Renal cortical epithelial cell (primary cell): ENCODE data around the gene SERHL2. TPM values are rescaled to one million over a fixed set of nuclear protein-coding genes. Genes with fewer than 3 reads are reported as not detected.
"Not testable (repeated sequence)": the region's sequence is repeated elsewhere in the genome, so short reads cannot be mapped to it uniquely, and the experiment has no call there.

Experiments
- DNase-seq: peaks from one replicate; pipeline ENCODE4 v3.0.0-alpha.2; 2011; ENCODE audit warnings: low read depth
- total RNA-seq: library from RNA; depleted of rRNA; stranded (reverse); fragments of >200 nt; gene quantifications from 2 replicates; pipeline ENCODE4 v1.2.3, GENCODE V29; 2014

The SERHL2 gene
- total RNA-seq, 1 donor from 2014 or later: 1.6 TPM

GRCh38 chr22:42607641-42608040 lies 53.9 kb downstream of the SERHL2 start:
- DNase-seq: not testable (repeated sequence)

- no peak for DNase-seq
These were observed 54.5 kb downstream of the SERHL2 start for GRCh38 chr22:42608136-42608822.

DNA sequence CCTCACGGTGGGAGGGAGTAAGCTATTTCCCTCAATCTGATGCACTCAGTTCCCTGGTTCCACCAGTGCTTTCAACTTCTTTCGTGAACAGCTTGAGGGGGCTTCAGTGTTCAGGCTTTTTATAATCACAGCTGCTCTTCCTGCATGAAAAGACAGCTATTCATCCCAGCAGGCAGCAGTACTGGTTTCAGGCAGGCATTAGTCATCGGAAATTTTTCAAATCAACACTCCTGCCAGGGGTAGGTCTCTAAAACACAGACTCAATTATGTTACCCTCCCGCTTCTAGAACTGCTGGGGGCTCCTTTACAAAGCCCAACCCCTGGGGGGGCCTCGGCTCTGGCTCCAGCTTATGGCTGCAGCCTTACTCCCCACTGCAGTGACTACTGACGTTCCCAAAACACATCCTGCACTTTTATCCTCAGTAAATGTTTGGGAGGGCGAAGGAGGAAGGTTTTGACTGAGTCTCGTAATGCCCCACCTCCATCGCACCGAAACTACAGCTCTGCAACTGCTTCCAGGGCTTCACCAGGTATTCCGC lies 55.1 kb downstream of the SERHL2 start:
- peak; percentile 76 for DNase-seq

GRCh38 chr22:42610186-42610585 lies 56.4 kb downstream of the SERHL2 start:
- no peak for DNase-seq

DNA sequence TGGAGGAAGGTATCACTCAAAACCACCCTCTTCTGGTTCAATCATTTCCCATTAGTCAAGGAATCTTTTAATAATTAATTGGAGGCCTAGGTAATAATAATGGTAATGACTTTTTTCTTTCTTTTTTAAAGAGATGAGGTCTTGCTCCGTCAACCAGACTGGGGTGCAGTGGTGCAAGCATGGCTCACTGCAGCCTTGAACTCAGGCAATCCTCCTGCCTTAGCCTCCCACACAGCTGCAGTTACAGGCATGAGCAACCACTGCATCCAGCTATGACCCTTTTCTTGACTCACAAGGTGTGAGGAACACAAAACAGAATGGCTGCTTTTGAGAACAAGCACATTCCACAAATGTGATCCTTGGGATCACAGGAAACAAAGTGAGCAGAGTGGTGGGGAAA lies 57.3 kb downstream of the SERHL2 start:
- DNase-seq: peak; percentile 90

DNA sequence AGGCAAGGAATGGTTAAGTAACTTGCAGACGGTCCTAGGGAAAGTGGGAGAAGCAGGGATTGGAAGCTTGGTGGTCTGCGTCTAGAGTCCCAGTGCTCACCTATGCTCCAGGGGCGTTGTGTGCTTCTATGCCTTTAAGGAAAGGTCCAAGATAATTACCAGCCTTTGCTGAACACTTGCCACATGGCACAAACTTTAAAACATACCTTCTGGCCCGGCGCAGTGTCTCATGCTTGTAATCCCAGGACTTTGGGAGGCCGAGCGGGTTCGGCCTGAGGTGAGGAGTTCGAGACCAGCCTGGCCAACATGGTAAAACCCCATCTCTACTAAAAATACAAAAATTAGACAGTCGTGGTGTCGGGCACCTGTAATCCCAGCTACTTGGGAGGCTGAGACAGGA lies 58.6 kb downstream of the SERHL2 start:
- no peak for DNase-seq

GRCh38 chr22:42613872-42614301 lies 60.1 kb downstream of the SERHL2 start:
- peak; percentile 27 for DNase-seq

GRCh38 chr22:42614312-42615091 lies 60.7 kb downstream of the SERHL2 start, which contains the start of gene POLDIP3:
POLDIP3 (minus strand) TSS chr22:42614883; CDS start chr22:42614857, 26 bp downstream.
- peak; percentile 93 for DNase-seq

DNA sequence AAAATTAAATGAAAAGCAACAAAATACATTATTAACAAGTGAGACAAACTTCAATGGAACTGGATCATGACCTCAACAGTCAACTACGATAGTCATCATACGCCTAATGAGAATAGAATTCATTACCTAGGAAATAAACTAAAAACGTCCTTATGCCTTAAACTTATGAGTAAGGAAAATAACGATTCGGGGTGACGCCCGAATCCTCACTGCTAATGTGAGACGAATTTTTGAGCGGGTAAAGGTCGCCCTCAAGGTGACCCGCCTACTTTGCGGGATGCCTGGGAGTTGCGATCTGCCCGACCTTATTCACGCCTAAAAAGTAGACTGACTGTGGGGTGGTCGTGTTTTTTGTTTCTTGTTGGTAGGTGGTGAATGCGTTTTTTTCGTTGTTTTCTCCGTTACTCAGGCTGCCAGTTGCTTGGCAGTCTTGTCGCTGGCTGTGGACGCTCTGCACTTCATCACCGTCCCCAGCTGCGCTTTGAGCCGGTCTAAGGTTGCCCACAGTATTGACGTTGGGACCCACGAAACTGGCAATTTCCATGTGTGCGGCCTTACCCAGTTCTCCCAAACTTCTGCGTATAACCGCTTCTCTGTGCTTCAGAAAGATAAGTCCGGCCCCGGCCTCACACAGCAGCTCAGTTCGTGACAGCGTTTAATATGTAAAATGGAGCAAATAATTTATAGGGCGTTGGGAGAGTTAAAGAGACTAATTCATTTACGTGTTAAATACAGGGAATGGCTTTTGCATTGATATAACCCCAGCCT lies 61.5 kb downstream of the SERHL2 start:
- peak; percentile 97 for DNase-seq

DNA sequence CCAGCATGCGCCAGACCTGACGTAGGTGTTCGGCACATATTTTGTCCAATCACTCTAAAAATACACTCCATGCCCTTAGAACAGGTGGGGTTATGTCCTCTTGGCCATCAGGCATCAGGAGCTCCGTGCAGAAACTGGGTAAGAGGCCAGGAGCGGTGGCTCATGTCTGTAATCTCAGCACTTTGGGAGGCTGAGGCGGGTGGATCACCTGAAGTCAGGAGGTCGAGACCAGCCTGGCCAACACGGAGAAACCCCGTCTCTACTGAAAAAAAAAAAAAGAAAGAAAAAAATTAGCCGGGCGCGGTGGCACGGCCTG lies 62.1 kb downstream of the SERHL2 start:
- not testable (repeated sequence) for DNase-seq

DNA sequence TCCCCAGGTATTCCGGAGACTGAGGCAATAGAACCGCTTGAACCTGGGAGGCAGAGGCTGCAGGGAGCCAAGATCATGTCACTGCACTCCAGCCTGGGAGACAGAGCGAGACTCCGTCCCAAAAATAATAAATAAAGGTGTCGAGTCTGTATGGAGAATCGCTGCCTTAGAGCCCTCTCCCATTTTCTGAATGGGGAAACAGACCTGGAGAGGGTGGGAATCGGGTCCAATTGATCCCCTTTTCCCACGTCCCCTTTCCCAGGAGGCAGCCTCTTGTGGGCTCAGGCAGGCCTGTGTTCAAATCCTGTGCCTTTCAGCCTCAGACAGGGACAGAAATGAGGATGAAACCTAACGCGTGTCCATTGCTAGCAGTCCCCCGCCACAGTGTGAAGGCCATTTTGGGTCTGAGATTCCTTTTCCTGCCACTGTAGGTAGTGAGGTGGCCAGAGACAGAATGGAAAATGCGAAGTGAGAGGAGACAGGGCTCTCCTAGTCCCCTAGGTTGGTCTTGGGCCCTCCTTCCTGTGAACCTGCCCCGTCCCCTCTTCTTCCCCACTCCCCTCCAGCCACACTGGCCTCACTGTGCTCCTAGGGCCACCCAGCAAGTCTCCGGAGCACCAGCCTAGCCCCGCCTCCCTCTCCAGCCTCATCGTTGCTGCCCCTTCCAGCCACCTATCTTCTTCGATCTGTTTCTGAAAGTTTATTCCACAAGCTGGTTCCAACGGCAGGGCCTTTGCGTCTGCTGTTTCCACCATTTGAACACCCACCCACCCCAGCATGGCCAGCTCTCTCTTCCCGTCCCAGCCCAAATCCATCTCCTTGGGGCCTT lies 63.6 kb downstream of the SERHL2 start:
- DNase-seq: no peak

- DNase-seq: no peak
These were observed 65.7 kb downstream of the SERHL2 start for GRCh38 chr22:42619261-42620063.

DNA sequence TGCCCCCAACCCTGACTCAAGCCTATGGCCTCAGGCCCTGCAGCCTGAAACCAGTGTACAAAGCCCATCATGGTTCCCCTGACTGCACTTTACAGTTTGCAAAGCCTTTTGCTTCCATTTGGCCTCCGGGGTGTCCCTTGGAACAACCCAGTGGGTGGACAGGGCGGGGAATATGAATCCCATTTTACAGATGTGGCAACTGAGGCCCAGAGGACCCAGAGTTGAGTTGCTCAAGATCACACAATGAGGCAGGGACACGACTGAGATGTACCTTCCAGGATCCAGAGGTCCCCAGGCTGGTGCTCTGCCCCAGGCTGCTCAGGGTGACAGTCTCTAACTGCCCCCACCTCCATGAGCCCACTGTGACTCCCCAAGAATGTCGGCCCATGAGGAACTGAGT lies 66.3 kb downstream of the SERHL2 start:
- DNase-seq: no peak

DNA sequence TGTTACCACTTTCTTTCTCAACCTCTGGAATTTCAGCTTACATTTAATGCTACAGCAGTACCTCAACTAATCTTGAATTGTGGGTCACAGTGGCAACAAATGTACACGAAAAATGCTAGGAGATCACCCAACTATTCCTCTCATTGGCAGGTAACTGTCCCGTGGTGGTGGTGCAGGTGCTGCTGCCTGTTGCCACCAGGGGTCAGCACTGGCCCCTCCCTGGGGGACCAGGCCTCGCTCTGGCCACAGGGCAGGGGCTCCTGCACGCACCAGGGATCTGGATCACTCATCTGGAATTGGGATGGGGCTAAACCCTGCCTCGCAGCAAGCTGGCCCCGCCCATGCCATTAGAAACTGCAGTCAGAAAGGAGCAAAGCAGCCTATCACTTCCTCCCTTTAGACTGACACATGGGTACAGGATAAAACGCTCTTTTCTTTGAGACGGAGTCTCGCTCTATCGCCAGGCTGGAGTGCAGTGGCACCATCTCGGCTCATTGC lies 67.8 kb downstream of the SERHL2 start:
- DNase-seq: peak; percentile 69

DNA sequence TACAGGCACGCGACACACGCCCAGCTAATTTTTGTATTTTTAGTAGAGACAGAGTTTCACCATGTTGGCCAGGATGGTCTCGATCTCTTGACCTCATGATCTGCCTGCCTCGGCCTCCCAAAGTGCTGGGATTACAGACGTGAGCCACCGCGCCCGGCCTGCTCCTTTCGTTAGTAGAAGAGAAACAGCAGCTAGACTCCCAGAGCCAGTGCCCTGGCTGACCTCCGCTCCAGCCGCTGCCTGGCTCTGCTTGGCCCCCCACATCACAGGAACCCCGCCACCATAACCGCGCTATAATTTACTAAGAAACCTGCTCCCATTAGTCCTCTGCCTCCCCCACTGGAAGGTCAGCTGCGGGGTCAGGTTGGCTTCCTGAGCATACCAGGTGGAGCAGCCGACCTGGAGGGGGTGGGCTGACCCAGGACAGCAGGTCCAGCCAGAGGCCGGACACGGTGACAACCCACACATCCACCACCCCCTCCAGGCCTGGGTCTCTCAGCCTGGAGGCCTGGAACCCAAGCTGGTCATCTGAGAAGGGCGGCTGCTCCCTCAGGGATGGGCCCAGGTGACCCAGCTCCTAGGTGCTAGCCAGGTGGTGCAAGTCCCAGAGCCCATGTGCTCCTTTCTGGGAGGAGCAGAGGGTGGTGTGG lies 68.4 kb downstream of the SERHL2 start:
- DNase-seq: no peak

- DNase-seq: no peak
These were observed 69.6 kb downstream of the SERHL2 start for GRCh38 chr22:42623301-42623751.
